NCI-H2081 treated with DMSO at 0.1 percent for 48 hours (cell line): ENCODE data around the gene KCNC3.

Experiments used
- DNase-seq: peaks from one replicate; lab custom pipeline; 2025; lab: John Stamatoyannopoulos, UW

Gene KCNC3

DNA sequence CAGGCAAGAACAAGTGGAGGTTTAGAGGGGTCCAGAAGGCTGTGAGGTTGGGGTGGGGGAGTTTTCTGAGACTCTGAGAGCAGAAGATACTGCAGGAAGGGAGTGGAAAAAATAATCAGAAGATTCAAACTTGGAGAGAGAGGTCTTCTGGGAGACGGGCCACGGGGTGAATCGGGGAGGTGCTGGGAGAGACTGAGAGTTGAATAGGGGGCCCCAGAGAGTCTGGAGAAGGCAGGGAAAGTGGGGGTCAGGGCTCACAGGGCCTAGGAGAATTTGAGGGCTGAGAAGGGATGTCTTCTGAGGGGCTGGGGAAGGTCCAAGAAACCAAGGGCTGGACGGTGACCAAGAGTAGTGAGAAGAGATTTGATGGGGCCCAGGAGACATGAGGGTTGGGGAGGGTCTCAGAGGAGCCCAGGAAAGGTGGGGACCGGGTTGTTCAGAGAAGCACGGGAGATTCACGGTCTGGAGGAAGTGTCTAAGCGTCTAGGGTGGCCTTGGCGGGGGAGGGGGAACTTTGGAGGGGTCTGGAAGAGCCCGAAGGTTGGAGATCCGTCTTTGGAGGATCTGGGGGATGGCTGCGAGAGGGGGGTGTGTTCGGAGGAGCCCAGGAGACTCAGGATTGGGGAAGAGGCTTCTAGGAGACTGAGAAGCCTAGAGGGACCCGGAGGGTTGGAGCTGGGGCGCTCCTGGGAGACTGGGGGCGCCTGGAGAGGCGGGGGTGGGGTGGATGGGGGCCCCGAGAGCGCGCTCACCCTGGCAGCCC, 1.5 kb downstream of the KCNC3 start:
- no peak for DNase-seq

DNA sequence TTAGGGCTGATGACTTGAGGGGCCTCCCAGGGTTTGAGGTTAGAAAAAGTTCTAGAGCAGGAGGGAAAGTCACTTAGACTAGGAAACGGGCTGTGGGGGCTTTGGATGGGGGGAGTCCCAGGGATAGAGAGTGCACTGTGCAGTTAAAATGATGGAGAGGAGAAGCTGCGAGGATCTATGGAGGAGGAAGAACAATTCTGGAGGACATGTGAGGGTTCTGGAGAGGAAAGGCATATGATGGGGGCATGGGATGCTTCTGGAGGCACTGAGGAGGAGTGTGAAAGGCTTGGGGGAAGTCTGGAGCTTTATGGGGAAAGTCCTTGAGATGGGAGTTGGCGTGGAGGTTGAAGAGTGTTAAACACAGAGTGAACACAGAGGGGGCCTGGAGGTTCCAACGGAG, 2.2 kb downstream of the KCNC3 start:
- DNase-seq: no peak

DNA sequence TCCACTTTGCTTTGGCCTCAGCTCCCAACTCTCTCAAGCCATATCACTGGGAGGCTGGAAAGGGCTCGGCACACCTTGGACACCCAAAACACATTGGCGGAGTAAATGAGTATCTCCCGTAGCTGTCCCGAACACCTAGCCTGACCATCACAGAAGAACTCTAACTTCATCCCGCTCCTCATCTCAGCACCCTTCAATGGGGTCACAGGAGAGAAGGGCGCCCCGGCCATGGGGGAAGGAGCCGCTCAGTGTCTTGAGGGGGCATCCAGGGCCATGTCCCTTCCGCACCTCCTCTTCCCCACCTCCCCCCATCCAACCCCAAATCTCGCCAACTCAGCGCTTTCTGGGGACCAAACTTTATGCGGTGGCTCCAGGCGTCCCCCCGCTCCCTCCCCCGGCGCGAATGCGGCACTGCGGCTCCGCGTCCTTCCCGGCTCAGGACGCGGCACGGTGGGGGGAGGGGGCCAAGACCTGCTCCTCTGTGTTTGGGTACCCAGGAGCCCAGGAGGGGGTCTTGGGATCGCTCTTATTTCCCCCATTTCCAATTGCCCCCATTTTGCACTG, 3.0 kb downstream of the KCNC3 start:
- DNase-seq: no peak

DNA sequence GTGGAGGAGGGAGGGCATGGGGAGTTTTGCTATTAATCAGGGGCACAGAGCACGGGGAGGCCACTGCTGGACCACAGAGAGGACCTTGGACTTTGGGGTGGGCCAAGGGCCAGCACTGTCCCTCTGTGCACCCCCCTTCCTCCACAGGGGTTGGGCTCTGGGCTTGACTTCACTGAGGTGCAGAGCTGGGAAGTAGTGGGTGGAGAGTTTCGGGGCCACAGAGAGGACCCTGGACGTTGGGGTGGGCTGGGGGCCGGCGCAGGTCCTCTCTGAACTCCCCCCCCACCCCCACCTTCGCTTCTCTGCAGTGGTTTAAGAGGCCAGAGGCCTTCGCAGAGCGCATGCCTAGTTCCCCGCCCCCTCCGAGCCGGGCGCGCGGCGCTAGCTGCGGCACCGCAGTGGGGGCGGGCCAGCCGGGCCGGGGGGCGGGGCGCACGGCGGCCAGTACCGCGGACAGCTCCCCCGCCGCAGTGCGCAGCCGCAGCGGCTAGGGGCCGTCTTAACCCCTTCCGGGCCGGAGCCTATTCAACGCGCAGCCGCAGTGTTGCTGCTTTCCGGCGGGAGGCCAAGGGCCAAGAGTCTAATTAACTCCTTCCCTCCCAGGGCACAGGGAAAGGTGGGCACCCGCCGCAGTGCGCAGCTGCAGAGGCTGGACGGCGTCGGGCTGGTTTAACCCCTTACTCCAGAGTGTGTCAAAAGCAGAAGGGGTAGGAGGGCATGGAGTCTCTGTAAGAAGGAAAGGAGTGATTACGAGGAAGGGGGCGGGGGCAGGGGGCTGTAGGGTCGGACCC, 3.7 kb downstream of the KCNC3 start:
- DNase-seq: no peak

DNA sequence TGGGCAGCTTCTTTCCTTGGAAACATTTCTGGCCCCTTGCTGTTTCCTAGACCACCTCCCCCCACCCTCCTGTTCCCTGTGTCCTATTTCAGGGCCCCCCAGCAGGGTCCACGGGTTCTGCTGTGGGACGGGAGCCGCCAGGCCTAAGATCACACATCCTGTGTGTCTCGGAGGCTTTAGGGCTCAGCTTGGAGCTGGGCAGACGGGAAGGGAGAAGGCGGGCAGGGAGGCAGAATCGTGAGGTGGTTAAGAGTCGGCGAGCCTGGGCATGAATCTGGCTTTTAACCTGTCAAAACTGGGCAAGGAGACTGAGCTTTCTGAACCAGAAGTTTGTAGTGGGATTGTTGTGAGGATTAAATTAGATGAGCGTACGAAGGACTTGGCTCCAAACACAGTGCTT, 4.8 kb downstream of the KCNC3 start:
- no peak for DNase-seq

DNA sequence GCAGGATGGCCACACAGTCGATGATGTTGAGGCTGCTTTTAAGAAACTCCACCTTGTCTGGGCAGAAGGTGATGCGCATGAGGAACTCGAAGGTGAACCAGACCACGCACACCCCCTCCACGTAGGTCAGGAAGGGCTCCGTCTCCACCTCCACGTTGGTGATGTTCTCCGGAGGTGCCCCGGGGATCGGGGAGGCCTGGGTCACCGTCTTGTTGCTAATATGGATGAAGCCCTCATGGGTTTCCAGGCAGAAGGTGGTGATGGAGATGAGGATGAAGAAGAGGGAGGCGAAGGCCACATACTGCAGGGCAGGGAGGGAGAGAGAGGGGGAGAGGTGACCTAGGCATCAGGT, 5.4 kb downstream of the KCNC3 start:
- DNase-seq: no peak

DNA sequence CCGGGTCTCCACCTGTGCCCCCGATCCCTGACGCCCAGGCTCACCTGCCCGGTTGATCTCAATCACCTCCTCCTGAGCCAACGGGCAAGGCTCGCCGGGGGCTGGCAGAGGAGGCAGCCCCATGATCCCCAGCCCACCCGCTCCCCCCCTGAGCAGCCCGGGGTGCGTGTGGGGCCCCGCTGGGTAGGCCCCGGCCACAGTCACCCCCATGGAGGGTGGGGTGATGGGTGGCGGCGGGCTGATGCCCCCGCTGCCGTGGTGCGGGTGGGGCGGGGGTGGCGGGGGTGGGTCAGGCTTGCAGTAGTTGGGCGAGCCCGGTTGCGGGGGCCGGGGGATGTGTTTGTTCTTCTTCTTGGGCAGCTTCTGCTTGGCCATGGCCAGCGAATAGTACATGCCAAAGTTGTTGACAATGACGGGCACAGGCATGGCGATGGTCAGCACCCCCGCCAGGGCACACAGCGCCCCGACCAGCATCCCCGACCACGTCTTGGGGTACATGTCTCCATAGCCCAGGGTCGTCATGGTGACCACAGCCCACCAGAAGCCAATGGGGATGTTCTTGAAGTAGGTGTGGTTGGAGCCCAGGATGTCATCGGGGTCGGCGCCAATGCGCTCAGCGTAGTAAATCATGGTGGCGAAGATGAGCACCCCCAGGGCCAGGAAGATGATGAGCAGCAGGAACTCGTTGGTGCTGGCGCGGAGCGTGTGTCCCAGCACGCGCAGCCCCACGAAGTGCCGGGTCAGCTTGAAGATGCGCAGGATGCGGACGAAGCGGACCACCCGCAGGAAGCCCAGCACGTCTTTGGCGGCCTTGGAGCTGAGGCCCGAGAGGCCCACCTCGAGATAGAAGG, 6.0 kb downstream of the KCNC3 start:
- DNase-seq: no peak

DNA sequence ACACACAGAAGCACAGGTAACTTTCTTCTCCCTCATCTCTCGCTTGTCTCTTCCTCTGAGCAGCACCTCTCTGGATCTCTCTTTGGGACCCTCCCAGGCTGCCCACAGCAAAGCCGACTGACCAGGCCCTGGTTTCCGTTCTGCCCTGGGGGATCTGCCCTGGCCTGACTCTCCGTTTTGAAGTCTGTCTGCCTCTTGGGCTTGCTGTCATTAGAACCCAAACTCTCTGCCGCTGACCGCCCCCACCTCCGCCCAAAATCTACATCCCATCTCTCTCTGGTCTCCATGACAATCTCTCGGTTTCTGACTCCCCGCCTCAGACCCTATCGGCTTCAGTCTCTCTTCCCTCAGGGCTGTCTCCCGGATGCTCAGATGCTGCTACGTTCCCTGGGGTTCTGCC, 6.9 kb downstream of the KCNC3 start:
- DNase-seq: no peak

DNA sequence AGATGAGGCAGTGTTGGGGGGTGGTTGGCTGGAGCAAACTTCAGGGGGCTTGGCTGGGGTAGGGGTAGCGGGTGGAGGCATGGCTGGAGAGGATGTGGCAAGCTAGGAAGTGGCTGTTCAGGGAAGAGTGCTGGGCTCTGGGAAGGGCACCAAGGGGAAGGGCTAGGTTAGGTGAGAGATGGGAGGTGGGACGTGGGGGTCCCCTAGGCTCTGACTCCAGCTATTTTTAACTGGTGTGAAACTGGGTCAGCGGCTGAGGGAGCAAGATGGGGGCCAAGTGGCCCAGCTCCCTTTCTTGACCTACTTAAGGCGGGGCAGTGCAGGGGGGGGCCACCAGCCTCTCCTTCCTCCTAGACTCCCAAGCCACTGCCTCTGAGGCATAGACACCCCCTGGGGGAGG, 7.3 kb downstream of the KCNC3 start:
- no peak for DNase-seq

DNA sequence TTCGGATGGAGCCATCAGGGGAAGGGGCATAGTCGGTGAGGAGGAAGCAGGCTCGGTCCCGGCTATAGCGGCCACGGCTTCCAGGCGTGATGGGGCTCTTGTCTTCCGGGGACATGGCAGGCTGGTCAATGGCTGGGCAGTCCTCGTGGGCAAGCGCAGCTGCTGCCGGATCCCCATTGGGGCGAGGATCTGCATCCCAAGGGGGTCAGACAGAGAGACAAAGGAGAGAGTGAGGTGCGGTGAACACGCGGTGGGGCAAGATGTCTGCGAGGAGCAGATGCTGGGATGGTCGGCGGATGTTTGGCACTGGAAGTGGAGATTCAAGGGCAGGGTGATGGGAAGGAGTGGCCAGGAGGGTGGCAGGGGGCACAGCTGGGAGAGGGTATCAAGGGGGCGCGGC, 8.6 kb downstream of the KCNC3 start:
- DNase-seq: no peak

DNA sequence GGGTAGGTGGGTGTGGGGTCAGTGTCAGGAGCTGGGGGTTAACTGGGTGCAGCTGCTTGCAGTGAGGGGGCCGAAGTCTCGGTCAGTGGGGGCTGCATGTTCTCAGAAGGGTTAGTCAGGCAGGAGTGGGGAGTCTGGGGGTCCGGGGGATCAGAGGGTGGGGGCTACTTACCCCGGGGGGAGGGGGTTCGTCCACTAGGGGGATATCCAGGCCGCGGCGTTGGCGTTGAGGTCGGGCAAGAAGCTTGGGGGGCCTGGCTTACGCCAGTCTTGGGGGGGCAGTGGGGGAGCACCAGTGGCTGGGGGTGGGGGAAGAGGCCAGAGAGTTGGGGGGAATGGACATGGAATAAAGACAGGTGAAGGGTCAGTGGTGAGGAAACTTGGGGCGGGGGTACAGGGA, 9.1 kb downstream of the KCNC3 start:
- DNase-seq: no peak

DNA sequence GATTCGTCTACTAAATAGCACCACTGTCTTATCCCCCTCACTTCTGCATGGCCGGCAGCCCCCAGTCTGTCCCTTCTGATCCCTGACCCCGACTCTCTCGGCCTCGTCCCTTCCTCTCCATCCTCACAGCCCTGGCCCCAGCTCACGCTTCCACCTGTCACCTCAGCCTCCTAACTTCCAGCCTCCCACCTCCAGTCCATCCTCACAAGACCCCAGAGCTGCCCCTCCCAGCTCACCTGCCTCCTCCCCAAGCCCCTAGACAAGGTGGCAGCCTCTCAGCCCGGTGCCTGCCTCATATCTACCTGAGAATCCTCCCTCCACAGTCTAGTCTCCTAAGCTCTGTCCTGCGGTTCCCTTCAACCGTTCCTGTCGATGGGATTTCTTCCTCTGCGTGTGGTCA, 10.0 kb downstream of the KCNC3 start:
- DNase-seq: no peak

DNA sequence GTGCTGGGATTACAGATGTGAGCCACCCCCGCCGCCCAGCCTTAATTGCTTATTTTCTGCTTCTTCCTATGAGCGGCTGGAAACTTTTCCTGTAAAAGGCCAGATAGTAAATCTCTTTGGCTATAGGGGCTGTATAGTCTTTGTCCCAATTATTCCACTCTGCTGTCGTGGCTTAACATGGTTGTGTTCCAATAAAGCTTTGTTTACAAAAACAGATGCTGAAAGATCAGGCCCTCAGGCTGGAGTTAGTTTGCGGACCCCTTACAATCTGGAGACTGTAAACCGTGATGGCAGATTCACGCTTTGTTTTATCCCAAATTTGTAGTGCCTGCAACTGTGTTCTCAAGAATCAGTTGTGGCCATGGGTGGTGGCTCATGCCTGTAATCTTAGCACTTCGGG, 10.7 kb downstream of the KCNC3 start:
- no peak for DNase-seq

DNA sequence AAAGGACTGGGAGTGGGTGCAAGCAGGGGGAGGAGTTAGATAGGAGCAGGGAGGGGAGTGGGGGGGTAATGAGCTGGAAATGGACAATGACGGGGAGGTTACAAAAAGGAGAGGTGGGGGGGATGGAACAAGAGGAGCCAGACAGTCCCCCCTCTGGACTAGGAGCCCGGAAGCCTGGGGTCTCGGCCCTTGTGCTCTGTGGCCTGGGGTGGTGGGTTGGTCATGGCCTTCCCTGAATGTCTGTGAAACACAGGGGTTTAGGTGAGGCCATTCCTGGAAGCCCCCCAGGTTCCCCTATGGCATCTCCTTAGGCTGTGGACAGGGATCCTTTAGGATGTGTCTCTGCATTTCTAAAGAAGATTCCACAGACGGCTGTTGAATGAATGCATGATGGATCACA, 12.1 kb downstream of the KCNC3 start:
- no peak for DNase-seq

DNA sequence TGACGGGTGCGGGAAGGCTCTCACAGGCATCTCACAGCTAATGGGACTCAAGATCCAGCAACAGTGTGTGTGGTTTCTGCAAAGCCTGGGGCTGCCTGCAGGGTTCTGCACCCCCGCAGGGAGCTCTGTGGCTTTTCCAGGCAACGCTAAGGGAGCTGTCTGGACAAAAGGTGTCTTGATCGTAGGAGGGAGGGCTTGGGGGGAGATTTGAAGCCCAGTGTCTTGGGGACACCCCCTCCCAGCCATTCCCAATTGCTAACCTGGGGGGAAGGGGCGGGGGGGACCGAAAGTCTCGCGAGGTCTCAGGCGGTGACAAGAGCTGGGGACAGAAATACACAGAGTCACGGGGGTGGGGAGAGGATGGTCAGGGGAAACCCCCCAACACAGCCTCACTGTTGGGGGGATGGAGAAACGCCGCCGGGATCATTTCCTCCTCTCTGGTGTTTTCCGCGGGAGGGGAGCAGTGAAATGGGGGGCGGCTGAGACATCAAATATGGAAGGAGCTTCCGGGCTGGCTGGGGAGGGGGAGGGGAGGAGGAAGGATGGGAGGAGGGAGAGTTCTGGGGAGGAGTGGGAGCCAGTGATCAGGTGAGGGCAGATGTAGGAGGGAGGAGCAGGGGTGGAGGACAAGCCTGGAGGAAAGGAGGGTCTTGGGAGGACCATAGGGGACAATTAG, 13.3 kb downstream of the KCNC3 start:
- no peak for DNase-seq

DNA sequence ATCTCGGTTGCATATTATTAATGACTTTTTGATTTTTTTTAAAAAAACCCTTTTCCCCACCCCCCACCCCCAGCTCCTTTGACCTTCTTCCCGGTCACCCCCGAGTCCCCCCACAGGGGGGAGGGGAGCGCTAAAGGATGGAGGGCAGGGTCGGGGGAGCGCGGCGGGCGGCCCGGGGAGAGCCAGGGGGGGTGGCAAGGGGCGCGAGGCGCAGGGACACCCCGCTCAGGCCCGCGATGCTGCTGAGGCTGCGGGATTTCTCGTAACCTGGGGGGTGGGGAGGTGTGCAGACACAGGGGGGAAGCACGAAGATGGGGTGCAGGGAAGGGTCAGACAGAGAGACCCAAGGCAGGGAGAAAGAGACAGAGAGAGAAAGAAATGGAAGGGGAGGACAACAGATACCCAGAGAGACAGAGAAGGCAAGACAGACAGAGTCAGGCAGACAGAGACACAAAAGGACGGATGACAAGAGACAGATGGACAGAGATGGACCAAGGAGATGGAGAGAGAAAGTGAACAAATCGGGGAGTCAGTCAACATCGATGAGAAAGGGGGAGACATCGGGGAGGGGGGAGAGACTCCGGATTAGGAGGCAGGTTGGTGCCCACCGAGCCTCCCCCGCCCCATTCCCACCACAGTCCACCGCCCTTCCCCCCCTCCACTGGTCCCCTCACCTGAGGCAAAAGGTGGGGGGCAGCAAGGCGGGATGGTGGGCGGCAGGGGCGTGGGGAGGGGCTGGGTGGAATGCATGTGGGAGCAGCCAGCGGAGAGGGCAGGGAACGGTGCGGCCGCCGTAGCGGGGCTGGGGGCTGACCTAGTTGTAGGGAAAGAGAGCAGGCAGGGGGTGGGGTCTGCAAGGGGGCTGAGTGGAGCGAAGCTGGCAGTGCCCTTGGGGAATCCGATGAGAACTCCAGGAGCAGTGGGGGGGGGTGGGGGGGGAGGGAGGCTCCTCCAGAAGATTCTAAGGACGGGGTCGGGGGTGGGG, 14.2 kb downstream of the KCNC3 start:
- DNase-seq: no peak

DNA sequence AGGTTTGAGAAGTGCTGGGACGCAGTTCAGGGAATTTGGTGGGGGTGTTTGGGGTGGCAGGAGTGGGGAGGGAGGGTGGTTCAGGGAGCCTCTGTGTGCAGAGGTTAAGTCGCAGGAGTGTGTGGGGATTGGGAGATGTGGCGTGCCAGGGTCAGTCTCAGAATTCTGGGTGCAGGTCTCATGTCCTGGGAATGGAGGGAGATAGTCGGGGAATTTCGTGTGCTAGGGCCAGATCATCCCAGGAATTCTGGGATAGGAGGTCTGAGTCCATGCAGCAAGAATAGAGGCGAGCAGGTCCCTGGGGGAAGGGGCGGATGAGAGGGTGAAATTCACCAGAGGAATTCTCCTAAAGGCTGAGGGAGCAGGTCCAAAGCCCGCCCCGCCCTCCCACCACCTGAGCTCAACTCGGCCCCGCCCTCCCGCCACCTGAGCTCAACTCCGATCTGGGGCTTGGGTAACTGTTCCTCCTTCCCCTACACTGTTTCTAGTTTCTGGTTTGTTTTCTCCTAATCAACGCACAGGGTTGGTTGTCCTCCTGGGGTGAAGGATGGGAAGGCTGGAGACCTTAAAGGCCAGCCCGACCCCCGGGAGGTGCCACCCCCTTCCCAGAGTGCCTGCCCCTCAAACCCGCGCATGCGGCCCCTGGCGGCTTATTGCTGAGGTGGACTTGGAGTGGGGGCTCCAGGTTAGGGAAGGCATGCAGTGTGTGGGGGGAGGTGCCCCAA, 15.2 kb downstream of the KCNC3 start:
- no peak for DNase-seq

DNA sequence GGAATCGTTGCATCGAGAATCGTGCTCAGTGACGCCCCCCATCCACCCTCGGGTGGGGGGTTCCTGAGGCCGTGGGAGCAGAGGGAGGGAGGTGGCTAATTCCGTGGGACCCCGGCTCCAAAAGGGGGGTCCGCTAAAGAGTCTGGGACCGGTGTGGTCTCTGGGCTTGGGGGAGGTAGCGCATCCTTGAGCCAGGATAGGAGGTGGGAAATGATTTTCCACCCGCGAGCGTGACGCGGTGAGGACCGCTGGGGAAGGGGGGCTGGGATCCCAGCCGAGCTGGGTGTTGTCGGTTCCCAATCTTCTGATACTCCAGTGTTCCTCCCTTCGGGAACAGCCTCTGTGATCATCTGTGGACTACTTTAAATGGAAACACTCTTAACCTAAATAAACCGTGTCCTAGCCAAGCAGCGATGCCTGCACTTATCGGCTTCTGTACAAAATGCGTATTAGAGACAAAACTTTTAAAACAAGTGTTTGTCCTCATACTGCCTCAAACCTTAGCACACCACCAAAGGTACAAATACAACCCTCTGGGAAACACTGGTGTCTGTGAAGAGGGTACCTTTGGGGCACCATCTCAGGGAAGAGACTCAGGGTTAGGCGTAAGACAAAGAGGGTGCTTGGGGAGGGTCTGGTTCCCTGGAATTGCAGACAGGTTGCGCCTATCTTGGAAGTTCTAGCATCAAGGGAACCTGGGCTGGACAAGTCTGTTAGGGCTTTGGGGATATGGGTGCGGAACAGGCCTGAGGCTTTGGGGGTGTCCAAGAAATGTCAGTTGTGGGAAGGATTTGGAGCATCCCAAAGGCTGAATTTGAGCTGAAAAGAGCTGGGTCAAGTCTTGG, 16.0 kb downstream of the KCNC3 start:
- DNase-seq: no peak
